Gastroesophageal sphincter (tissue), 4 donors: ENCODE measurements around the gene LGALS8. TPM values are rescaled to one million over a fixed set of nuclear protein-coding genes. Genes with fewer than 3 reads are reported as not detected.

ENCODE experiments used
- ATAC-seq: fragments of 150-250 bp; one replicate; pipeline ENCODE4 v1.9.1; 2016; ENCODE audit warnings: mild to moderate bottlenecking, moderate library complexity
- H3K27ac ChIP-seq, 4 donors: fragments of 200-600 bp; sonication (generic) in 3 of 4; 1 replicate in 3 of 4; 2 replicates in 1 of 4; pipeline ENCODE4 v1.5.1; 2016 to 2019
- H3K27me3 ChIP-seq: fragments of 200-600 bp; sonication (generic); one replicate; pipeline ENCODE4 v1.5.1; 2019
- H3K36me3 ChIP-seq, 2 donors: fragments of 200-600 bp; sonication (generic); one replicate each; pipeline ENCODE4 v1.5.1; 2019; ENCODE audit warnings: control low read depth in 1 of 2
- H3K4me1 ChIP-seq, 3 donors: fragments of 200-600 bp; sonication (generic); 1 replicate in 2 of 3; 2 replicates in 1 of 3; pipeline ENCODE4 v1.5.1; 2016 to 2019; ENCODE audit warnings: control low read depth in 2 of 3
- H3K4me3 ChIP-seq, 2 donors: fragments of 200-600 bp; sonication (generic); one replicate each; pipeline ENCODE4 v1.5.1; 2019; ENCODE audit warnings: mild to moderate bottlenecking in 1 of 2, moderate library complexity in 1 of 2
- H3K9me3 ChIP-seq, 3 donors: fragments of 200-600 bp; sonication (generic); one replicate each; pipeline ENCODE4 v1.5.1; 2017 to 2019; ENCODE audit warnings: control low read depth in 2 of 3
- CTCF ChIP-seq, 4 experiments: fragments of 200-600 bp in 2 of 4; fragments of 450-650 bp in 2 of 4; sonication (generic) in 1 of 4; IDR thresholded peaks; one replicate each; pipeline ENCODE4 v1.5.1; 2017 to 2019; ENCODE audit warnings: antibody characterized with exemption in 4 of 4, mild to moderate bottlenecking in 2 of 4, moderate library complexity in 2 of 4
- EP300 ChIP-seq: sonication (generic); formaldehyde crosslinking; IDR thresholded peaks from one replicate; pipeline ENCODE4 v1.6.1; 2017; ENCODE audit warnings: antibody characterized with exemption, mild to moderate bottlenecking
- POLR2A ChIP-seq, 2 donors: fragments of 450-650 bp; IDR thresholded peaks; one replicate each; pipeline ENCODE4 v1.6.1; 2017; ENCODE audit warnings: antibody characterized with exemption in 2 of 2, mild to moderate bottlenecking in 2 of 2, moderate library complexity in 1 of 2
- POLR2AphosphoS5 ChIP-seq: sonication (generic); formaldehyde crosslinking; IDR thresholded peaks from one replicate; pipeline ENCODE4 v1.6.1; 2017; ENCODE audit warnings: antibody characterized with exemption
- WGBS, 2 donors: methylation state at CpG; one replicate each; pipeline ENCODE4 v1.1.5; 2018; ENCODE audit warnings: low coverage in 1 of 2; 5-methylcytosine and 5-hydroxymethylcytosine counted together
- total RNA-seq, 4 donors: library from RNA; depleted of rRNA; stranded (reverse); fragments of >200 nt; gene quantifications; one replicate each; pipeline ENCODE4 v1.1.0, GENCODE V29; 2016

Gene LGALS8
- total RNA-seq, 4 donors from 2014 or later: 50.5 to 81.8 (median 54.7) TPM

- H3K27ac ChIP-seq: no peak overlapping the region
- H3K27me3 ChIP-seq: no peaks in the 10 kb centered on the region
- H3K4me1 ChIP-seq: no peaks in the 10 kb centered on the region
- ATAC-seq: no peak
- TF ChIP-seq CTCF (IDR thresholded peaks at IDR 0.05) (no peak), EP300 (no peak), POLR2AphosphoS5 (no peak), POLR2A (IDR thresholded peaks at IDR 0.05) (no peak)
- no peaks in the 10 kb centered on the region for H3K9me3 ChIP-seq
- H3K4me3 ChIP-seq: no peak overlapping the region
- H3K36me3 ChIP-seq: no peaks in the 10 kb centered on the region
- 86% methylated on average over 1 of the region's 1 CpG; no CpG with 5 or more reads in 1 of the 2 donors for WGBS, 2 donors
Measured at GRCh38 chr1:236509203-236509602, 14.6 kb upstream of the LGALS8 start.

- 78 to 96% methylated on average over 6 to 7 of the region's 8 CpGs for WGBS, 2 donors
- Histone ChIP-seq H3K9me3 (no peaks in the 10 kb centered on the region), H3K36me3 (no peaks in the 10 kb centered on the region), H3K4me1 (no peaks in the 10 kb centered on the region), H3K27me3 (no peaks in the 10 kb centered on the region), H3K4me3 (no peak overlapping the region), H3K27ac (no peak overlapping the region)
- ATAC-seq: no peak
- TF ChIP-seq POLR2AphosphoS5 (no peak), EP300 (no peak), CTCF (IDR thresholded peaks at IDR 0.05) (no peak), POLR2A (IDR thresholded peaks at IDR 0.05) (no peak)
Measured at GRCh38 chr1:236509647-236510401, 14.0 kb upstream of the LGALS8 start.

- Histone ChIP-seq H3K27me3 (no peaks in the 10 kb centered on the region), H3K9me3 (no peaks in the 10 kb centered on the region), H3K4me1 (no peaks in the 10 kb centered on the region), H3K27ac (no peak overlapping the region), H3K36me3 (no peaks in the 10 kb centered on the region), H3K4me3 (no peak overlapping the region)
- 75 to 100% methylated on average over 4 to 11 of the region's 11 CpGs for WGBS, 2 donors
- TF ChIP-seq CTCF (IDR thresholded peaks at IDR 0.05) (no peak), POLR2A (IDR thresholded peaks at IDR 0.05) (no peak), POLR2AphosphoS5 (no peak), EP300 (no peak)
- no peak for ATAC-seq
Measured at GRCh38 chr1:236511735-236512418, 11.9 kb upstream of the LGALS8 start.

- Histone ChIP-seq H3K27ac (no peak overlapping the region), H3K36me3 (no peaks in the 10 kb centered on the region), H3K27me3 (no peaks in the 10 kb centered on the region), H3K4me3 (no peak overlapping the region), H3K4me1 (no peaks in the 10 kb centered on the region), H3K9me3 (no peaks in the 10 kb centered on the region)
- TF ChIP-seq EP300 (no peak), CTCF (IDR thresholded peaks at IDR 0.05) (no peak), POLR2AphosphoS5 (no peak), POLR2A (IDR thresholded peaks at IDR 0.05) (no peak)
- WGBS, 2 donors: 71% methylated on average over 4 of the region's 4 CpGs
- ATAC-seq: no peak
Measured at GRCh38 chr1:236514703-236515442, 8.9 kb upstream of the LGALS8 start.
